Measurements from ENCODE around the gene RILPL2.
"Not testable (repeated sequence)": the region's sequence is repeated elsewhere in the genome, so short reads cannot be mapped to it uniquely, and the experiment has no call there.

The RILPL2 gene

DNA sequence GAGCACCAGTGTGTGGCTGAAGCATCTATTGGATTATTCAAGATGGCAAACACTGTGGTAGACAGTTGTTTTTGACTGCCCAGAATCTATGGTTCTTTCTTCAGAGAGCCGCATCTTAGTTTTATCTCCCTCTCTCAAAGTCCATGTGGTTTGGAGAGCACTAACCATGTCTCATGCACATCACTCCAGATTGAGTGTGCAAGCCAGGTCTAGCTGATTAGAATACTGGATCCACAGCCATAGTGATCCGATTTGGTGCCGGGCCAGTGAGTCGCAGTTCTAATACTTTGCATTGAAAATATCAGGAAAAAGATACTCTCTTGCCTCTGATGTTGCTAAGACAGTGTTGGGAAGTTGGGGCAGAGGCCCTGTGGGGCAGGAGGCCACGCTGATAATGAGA is 67.3 kb downstream of the RILPL2 start:
- H3K4me3 ChIP-seq (ENCODE audit: low read depth, low read length): no peak overlapping the region
- TF ChIP-seq, protein P1, sequence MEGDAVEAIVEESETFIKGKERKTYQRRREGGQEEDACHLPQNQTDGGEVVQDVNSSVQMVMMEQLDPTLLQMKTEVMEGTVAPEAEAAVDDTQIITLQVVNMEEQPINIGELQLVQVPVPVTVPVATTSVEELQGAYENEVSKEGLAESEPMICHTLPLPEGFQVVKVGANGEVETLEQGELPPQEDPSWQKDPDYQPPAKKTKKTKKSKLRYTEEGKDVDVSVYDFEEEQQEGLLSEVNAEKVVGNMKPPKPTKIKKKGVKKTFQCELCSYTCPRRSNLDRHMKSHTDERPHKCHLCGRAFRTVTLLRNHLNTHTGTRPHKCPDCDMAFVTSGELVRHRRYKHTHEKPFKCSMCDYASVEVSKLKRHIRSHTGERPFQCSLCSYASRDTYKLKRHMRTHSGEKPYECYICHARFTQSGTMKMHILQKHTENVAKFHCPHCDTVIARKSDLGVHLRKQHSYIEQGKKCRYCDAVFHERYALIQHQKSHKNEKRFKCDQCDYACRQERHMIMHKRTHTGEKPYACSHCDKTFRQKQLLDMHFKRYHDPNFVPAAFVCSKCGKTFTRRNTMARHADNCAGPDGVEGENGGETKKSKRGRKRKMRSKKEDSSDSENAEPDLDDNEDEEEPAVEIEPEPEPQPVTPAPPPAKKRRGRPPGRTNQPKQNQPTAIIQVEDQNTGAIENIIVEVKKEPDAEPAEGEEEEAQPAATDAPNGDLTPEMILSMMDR (IDR thresholded peaks at IDR 0.05; ENCODE audit: insufficient read depth, low read depth, low read length, missing control alignments): no peak
- DNase-seq (ENCODE audit: low read depth): no peak

DNA sequence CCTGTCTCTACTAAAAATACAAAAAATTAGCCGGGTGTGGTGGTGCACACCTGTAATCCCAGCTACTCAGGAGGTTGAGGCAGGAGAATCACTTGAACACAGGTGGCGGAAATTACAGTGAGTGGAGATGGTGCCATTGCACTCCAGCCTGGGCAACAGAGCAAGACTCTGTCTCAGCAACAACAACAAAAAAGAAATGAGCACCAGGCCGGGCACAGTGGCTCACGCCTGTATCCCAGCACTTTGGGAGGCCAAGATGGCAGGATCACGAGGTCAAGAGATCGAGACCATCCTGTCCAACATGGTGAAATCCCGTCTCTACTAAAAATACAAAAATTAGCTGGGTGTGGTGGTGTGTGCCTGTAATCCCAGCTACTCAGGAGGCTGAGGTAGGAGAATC is 68.1 kb downstream of the RILPL2 start:
- H3K4me3 ChIP-seq (ENCODE audit: low read depth, low read length); DNase-seq (ENCODE audit: low read depth): not testable (repeated sequence)

- no peak overlapping the region for H3K4me3 ChIP-seq (ENCODE audit: low read depth, low read length)
- TF ChIP-seq, protein P1 (IDR thresholded peaks at IDR 0.05; ENCODE audit: insufficient read depth, low read depth, low read length, missing control alignments): no peak
- no peak for DNase-seq (ENCODE audit: low read depth)
These were observed 69.0 kb downstream of the RILPL2 start for GRCh38 chr12:123367511-123367910.

Data from GM12865 (cell line).